Breast epithelium (tissue), 4 donors: ENCODE measurements around the gene RMND1. TPM values are rescaled to one million over a fixed set of nuclear protein-coding genes. Genes with fewer than 3 reads are reported as not detected.

ENCODE experiments used
- DNase-seq, 2 donors: peaks; one replicate each; pipeline ENCODE4 v3.0.0-alpha.2; 2019; ENCODE audit warnings: low spot score in 2 of 2
- H3K27ac ChIP-seq, 2 donors: fragments of 200-600 bp; sonication (generic) in 1 of 2; one replicate each; pipeline ENCODE4 v1.5.1; 2016 to 2019; ENCODE audit warnings: mild to moderate bottlenecking in 1 of 2
- H3K27me3 ChIP-seq, 2 donors: fragments of 200-600 bp; sonication (generic) in 1 of 2; one replicate each; pipeline versions ENCODE4 v1.5.1 to v1.6.0; 2017 to 2019; ENCODE audit warnings: control low read depth in 1 of 2, mild to moderate bottlenecking in 1 of 2
- H3K36me3 ChIP-seq: fragments of 200-600 bp; one replicate; pipeline ENCODE4 v1.5.1; 2019
- H3K4me1 ChIP-seq, 2 donors: fragments of 200-600 bp; sonication (generic); one replicate each; pipeline ENCODE4 v1.5.1; 2016 to 2019; ENCODE audit warnings: control low read depth in 1 of 2
- H3K4me3 ChIP-seq, 3 donors: fragments of 200-600 bp; sonication (generic); 1 replicate in 2 of 3; 2 replicates in 1 of 3; pipeline ENCODE4 v1.5.1; 2016 to 2019; ENCODE audit warnings: mild to moderate bottlenecking in 3 of 3, moderate library complexity in 2 of 3
- H3K9me3 ChIP-seq, 2 donors: fragments of 200-600 bp; sonication (generic) in 1 of 2; one replicate each; pipeline ENCODE4 v1.5.1; 2016 to 2019; ENCODE audit warnings: control low read depth in 1 of 2
- CTCF ChIP-seq, 3 donors: fragments of 450-650 bp; IDR thresholded peaks; one replicate each; pipeline ENCODE4 v1.5.1; 2016 to 2017; ENCODE audit warnings: antibody characterized with exemption in 3 of 3, mild to moderate bottlenecking in 3 of 3, moderate library complexity in 3 of 3
- POLR2A ChIP-seq: fragments of 450-650 bp; IDR thresholded peaks from one replicate; pipeline ENCODE4 v1.6.1; 2016; ENCODE audit warnings: antibody characterized with exemption, mild to moderate bottlenecking, moderate library complexity
- POLR2AphosphoS5 ChIP-seq, 3 donors: sonication (generic); formaldehyde crosslinking; IDR thresholded peaks; one replicate each; pipeline ENCODE4 v1.6.1; 2017; ENCODE audit warnings: antibody characterized with exemption in 3 of 3
- intact Hi-C: fragments of 100-400 bp; cut with DNase I; formaldehyde crosslinking; loops from one replicate; pipeline ENCODE4 v1.15.1; 2023; ENCODE audit warnings: low total_unique reads
- total RNA-seq, 3 donors: library from RNA; depleted of rRNA; stranded (reverse); fragments of >200 nt; gene quantifications; one replicate each; pipeline ENCODE4 v1.1.0, GENCODE V29; 2016

Gene RMND1
- total RNA-seq, 3 donors from 2014 or later = 25.3 to 34.1 (median 32.1) TPM

- no peaks in the 10 kb centered on the region for H3K9me3 ChIP-seq
- intact Hi-C loops = no loop called here
- H3K27me3 ChIP-seq = no peaks in the 10 kb centered on the region
- peak overlapping the region; percentile 58 to 90 (median 70) for H3K4me3 ChIP-seq
- peaks cover 0 to 5% of the 10 kb centered on the region in 2 donors for H3K4me1 ChIP-seq
- no peak for DNase-seq
- no peaks in the 10 kb centered on the region for H3K36me3 ChIP-seq
- peak overlapping the region; percentile 88 to 96 for H3K27ac ChIP-seq
- TF ChIP-seq POLR2AphosphoS5 (IDR thresholded peaks at IDR 0.05) (no peak), CTCF (IDR thresholded peaks at IDR 0.05) (no peak), POLR2A (no peak)
These were observed 43.0 kb upstream of the RMND1 start for GRCh38 chr6:151494936-151495320.

- peak overlapping the region; percentile 88 to 96 for H3K27ac ChIP-seq
- peak overlapping the region; percentile 58 to 90 (median 70) for H3K4me3 ChIP-seq
- intact Hi-C loops = no loop called here
- DNase-seq = peak; percentile 36 to 57
- peaks cover 0 to 5% of the 10 kb centered on the region in 2 donors for H3K4me1 ChIP-seq
- no peaks in the 10 kb centered on the region for H3K36me3 ChIP-seq
- TF ChIP-seq POLR2AphosphoS5 (IDR thresholded peaks at IDR 0.05) (no peak), POLR2A (no peak), CTCF (IDR thresholded peaks at IDR 0.05) (peak in 1 of 3 donors; percentile 19)
- H3K9me3 ChIP-seq = no peaks in the 10 kb centered on the region
- no peaks in the 10 kb centered on the region for H3K27me3 ChIP-seq
These were observed 42.5 kb upstream of the RMND1 start for GRCh38 chr6:151494235-151494935.

- peak in 1 of 2 donors; percentile 54 for DNase-seq
- TF ChIP-seq POLR2AphosphoS5 (IDR thresholded peaks at IDR 0.05) = no peak
- H3K9me3 ChIP-seq = no peaks in the 10 kb centered on the region
- H3K36me3 ChIP-seq = no peaks in the 10 kb centered on the region
- peak within 1 kb of the TSS; percentile 88 to 96 for H3K27ac ChIP-seq
- peaks cover 0 to 5% of the 10 kb centered on the region in 2 donors for H3K4me1 ChIP-seq
- no peaks in the 10 kb centered on the region for H3K27me3 ChIP-seq
- intact Hi-C loops = no loop called here
- H3K4me3 ChIP-seq = peak within 1 kb of the TSS; percentile 58 to 90 (median 70)
These were observed 41.9 kb upstream of the RMND1 start, which contains the start of gene CCDC170 for GRCh38 chr6:151493804-151494234. TSS of gene CCDC170 (plus strand) at chr6:151494017. CDS start at chr6:151494129, 112 bp downstream.

GRCh38 chr6:151493161-151493803 is 41.4 kb upstream of the RMND1 start:
- peak overlapping the region; percentile 58 to 90 (median 70) for H3K4me3 ChIP-seq
- no peaks in the 10 kb centered on the region for H3K36me3 ChIP-seq
- H3K9me3 ChIP-seq = no peaks in the 10 kb centered on the region
- intact Hi-C loops = no loop called here
- H3K27ac ChIP-seq = peak overlapping the region; percentile 88 to 96
- peaks cover 0 to 5% of the 10 kb centered on the region in 2 donors for H3K4me1 ChIP-seq
- H3K27me3 ChIP-seq = no peaks in the 10 kb centered on the region
- TF ChIP-seq CTCF (IDR thresholded peaks at IDR 0.05) (no peak), POLR2AphosphoS5 (IDR thresholded peaks at IDR 0.05) (no peak), POLR2A (no peak)
- no peak for DNase-seq

- intact Hi-C loops = no loop called here
- H3K27me3 ChIP-seq = no peaks in the 10 kb centered on the region
- DNase-seq = no peak
- TF ChIP-seq POLR2AphosphoS5 (IDR thresholded peaks at IDR 0.05) (no peak), CTCF (IDR thresholded peaks at IDR 0.05) (no peak), POLR2A (no peak)
- no peaks in the 10 kb centered on the region for H3K36me3 ChIP-seq
- H3K9me3 ChIP-seq = no peaks in the 10 kb centered on the region
- H3K4me3 ChIP-seq = no peak overlapping the region
- peak overlapping the region; percentile 48 to 75 for H3K27ac ChIP-seq
- H3K4me1 ChIP-seq = peaks cover 0 to 5% of the 10 kb centered on the region in 2 donors
These were observed 39.1 kb upstream of the RMND1 start for GRCh38 chr6:151490996-151491395.
